ENCODE results near the gene FAM210A.
A peak's percentile ranks its signal among the peaks of the same experiment; 100 is the strongest.

FAM210A gene

GRCh38 chr18:13745696-13746095 is 19.3 kb upstream of the FAM210A start:
- no peaks in the 10 kb centered on the region for H3K27me3 ChIP-seq (ENCODE audit: low read depth, low read length)
- H2AFZ ChIP-seq (ENCODE audit: low read depth, low read length), result no peak overlapping the region
- H3K4me2 ChIP-seq (ENCODE audit: low read length), result no peak overlapping the region
- H3K79me2 ChIP-seq (ENCODE audit: low read length), result no peaks in the 10 kb centered on the region
- no peak overlapping the region for H3K9ac ChIP-seq (ENCODE audit: low read length)
- no peak overlapping the region for H3K4me3 ChIP-seq (ENCODE audit: low read length)
- no peaks in the 10 kb centered on the region for H3K9me3 ChIP-seq (ENCODE audit: insufficient read depth, low read length)
- no peaks in the 10 kb centered on the region for H3K4me1 ChIP-seq (ENCODE audit: low read length)
- 0 out of 2 replicates have a peak, but pooled peaks cover 3% of the 10 kb centered on the region for H4K20me1 ChIP-seq (ENCODE audit: insufficient read depth, low read length)
- peaks cover 66% of the 10 kb centered on the region for H3K36me3 ChIP-seq (replicated peaks; ENCODE audit: low read depth, low read length)
- H3K27ac ChIP-seq (ENCODE audit: low read length), result no peak overlapping the region
- TF ChIP-seq CTCF (IDR thresholded peaks at IDR 0.05; ENCODE audit: low read depth, low read length) (no peak), EZH2phosphoT487 (IDR thresholded peaks at IDR 0.05; ENCODE audit: low read depth) (no peak)

GRCh38 chr18:13735681-13736080 is 9.3 kb upstream of the FAM210A start:
- Histone ChIP-seq H3K27ac (ENCODE audit: low read length) (no peak overlapping the region), H3K79me2 (ENCODE audit: low read length) (peaks cover 11% of the 10 kb centered on the region), H3K4me2 (ENCODE audit: low read length) (no peak overlapping the region), H3K4me1 (ENCODE audit: low read length) (no peaks in the 10 kb centered on the region), H3K4me3 (ENCODE audit: low read length) (no peak overlapping the region), H4K20me1 (ENCODE audit: insufficient read depth, low read length) (0 out of 2 replicates have a peak, but pooled peaks cover under 1% of the 10 kb centered on the region), H3K9ac (ENCODE audit: low read length) (no peak overlapping the region), H2AFZ (ENCODE audit: low read depth, low read length) (no peak overlapping the region), H3K27me3 (ENCODE audit: low read depth, low read length) (no peaks in the 10 kb centered on the region), H3K36me3 (replicated peaks; ENCODE audit: low read depth, low read length) (peaks cover 48% of the 10 kb centered on the region), H3K9me3 (ENCODE audit: insufficient read depth, low read length) (no peaks in the 10 kb centered on the region)
- TF ChIP-seq CTCF (IDR thresholded peaks at IDR 0.05; ENCODE audit: low read depth, low read length) (no peak), EZH2phosphoT487 (IDR thresholded peaks at IDR 0.05; ENCODE audit: low read depth) (no peak)

- Histone ChIP-seq H2AFZ (ENCODE audit: low read depth, low read length) (no peak overlapping the region), H3K4me1 (ENCODE audit: low read length) (peaks cover 7% of the 10 kb centered on the region), H3K79me2 (ENCODE audit: low read length) (peaks cover 62% of the 10 kb centered on the region), H3K9ac (ENCODE audit: low read length) (no peak overlapping the region), H3K27me3 (ENCODE audit: low read depth, low read length) (no peaks in the 10 kb centered on the region), H3K4me3 (ENCODE audit: low read length) (no peak overlapping the region), H3K9me3 (ENCODE audit: insufficient read depth, low read length) (no peaks in the 10 kb centered on the region), H3K4me2 (ENCODE audit: low read length) (no peak overlapping the region), H4K20me1 (ENCODE audit: insufficient read depth, low read length) (peaks cover 24% of the 10 kb centered on the region), H3K27ac (ENCODE audit: low read length) (no peak overlapping the region), H3K36me3 (replicated peaks; ENCODE audit: low read depth, low read length) (peaks cover 26% of the 10 kb centered on the region)
- TF ChIP-seq CTCF (IDR thresholded peaks at IDR 0.05; ENCODE audit: low read depth, low read length) (no peak), EZH2phosphoT487 (IDR thresholded peaks at IDR 0.05; ENCODE audit: low read depth) (no peak)
Observed at GRCh38 chr18:13730481-13730880, 4.1 kb upstream of the FAM210A start.

- Histone ChIP-seq H3K27me3 (ENCODE audit: low read depth, low read length) (no peaks in the 10 kb centered on the region), H3K4me2 (ENCODE audit: low read length) (peak overlapping the region; percentile 86), H3K36me3 (replicated peaks; ENCODE audit: low read depth, low read length) (peaks cover 21% of the 10 kb centered on the region), H4K20me1 (ENCODE audit: insufficient read depth, low read length) (peaks cover 24% of the 10 kb centered on the region), H2AFZ (ENCODE audit: low read depth, low read length) (peak overlapping the region; percentile 83; the same call in 1 of the 2 replicates), H3K9ac (ENCODE audit: low read length) (peak overlapping the region; percentile 72), H3K4me1 (ENCODE audit: low read length) (peaks cover 13% of the 10 kb centered on the region), H3K27ac (ENCODE audit: low read length) (peak overlapping the region; percentile 30), H3K79me2 (ENCODE audit: low read length) (peaks cover 95% of the 10 kb centered on the region), H3K9me3 (ENCODE audit: insufficient read depth, low read length) (no peaks in the 10 kb centered on the region), H3K4me3 (ENCODE audit: low read length) (peak overlapping the region; percentile 95)
- TF ChIP-seq CTCF (IDR thresholded peaks at IDR 0.05; ENCODE audit: low read depth, low read length) (no peak), EZH2phosphoT487 (IDR thresholded peaks at IDR 0.05; ENCODE audit: low read depth) (no peak)
Observed at GRCh38 chr18:13726972-13727331, 594 bp upstream of the FAM210A start.

All from OCI-LY3 (cell line).